Subcutaneous abdominal adipose tissue (tissue), 5 donors: Measurements from ENCODE around the gene PDCD4.

ENCODE experiments used
- H3K27ac ChIP-seq: one replicate; pipeline ENCODE4 v1.7.0; 2013; ENCODE audit warnings: low read depth, mild to moderate bottlenecking, inconsistent platforms, low read length, moderate library complexity
- H3K27me3 ChIP-seq, 5 donors: one replicate each; pipeline ENCODE4 v1.7.0; 2013; ENCODE audit warnings: low read length in 5 of 5, inconsistent platforms in 1 of 5; ENCODE audit not compliant: control insufficient read depth in 5 of 5, insufficient read depth in 4 of 5
- H3K36me3 ChIP-seq, 5 donors: one replicate each; pipeline ENCODE4 v1.7.0; 2013; ENCODE audit warnings: low read length in 5 of 5; ENCODE audit not compliant: control insufficient read depth in 5 of 5, insufficient read depth in 5 of 5
- H3K4me1 ChIP-seq, 5 donors: one replicate each; pipeline ENCODE4 v1.7.0; 2013; ENCODE audit warnings: low read length in 5 of 5, mild to moderate bottlenecking in 3 of 5, moderate library complexity in 1 of 5; ENCODE audit not compliant: control insufficient read depth in 5 of 5, insufficient read depth in 5 of 5
- H3K4me3 ChIP-seq, 5 donors: one replicate each; pipeline ENCODE4 v1.7.0; 2013; ENCODE audit warnings: low read length in 5 of 5, low read depth in 1 of 5
- H3K9ac ChIP-seq, 5 donors: one replicate each; pipeline ENCODE4 v1.7.0; 2013; ENCODE audit warnings: low read length in 5 of 5, mild to moderate bottlenecking in 4 of 5, moderate library complexity in 3 of 5
- H3K9me3 ChIP-seq, 5 donors: one replicate each; pipeline ENCODE4 v1.7.0; 2013; ENCODE audit warnings: low read length in 5 of 5; ENCODE audit not compliant: control insufficient read depth in 5 of 5
- donor health status: healthy.
- donor health status: healthy.
- donor health status: healthy.
- donor health status: healthy.
- donor health status: healthy.

The PDCD4 gene

DNA sequence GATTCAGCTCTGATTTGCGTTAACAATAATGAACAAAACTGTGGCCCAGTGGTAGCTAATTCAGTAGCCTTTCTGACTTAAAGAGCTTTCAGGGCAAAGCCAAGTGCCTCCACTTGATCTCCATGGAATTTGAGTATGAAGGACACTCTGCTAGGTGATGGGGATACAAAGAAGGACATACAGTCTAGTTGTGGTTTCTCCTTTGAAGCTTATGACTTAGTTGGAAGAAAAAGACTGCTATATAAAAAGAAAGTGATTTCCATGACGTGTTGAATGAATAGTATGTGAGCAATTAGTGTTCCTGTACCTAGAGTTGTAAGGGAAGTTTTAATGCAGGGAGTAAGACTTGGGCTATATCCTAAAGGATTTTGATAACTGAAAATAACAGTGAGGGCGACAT lies 8.3 kb downstream of the PDCD4 start:
- H3K27ac ChIP-seq = no peak overlapping the region
- peaks cover 0 to 8% (median 2%) of the 10 kb centered on the region in 5 donors for H3K4me1 ChIP-seq
- no peaks in the 10 kb centered on the region for H3K9me3 ChIP-seq
- H3K36me3 ChIP-seq = peaks cover 16 to 32% (median 21%) of the 10 kb centered on the region in 5 donors
- no peak overlapping the region for H3K4me3 ChIP-seq
- H3K9ac ChIP-seq = no peak overlapping the region
- no peaks in the 10 kb centered on the region for H3K27me3 ChIP-seq

DNA sequence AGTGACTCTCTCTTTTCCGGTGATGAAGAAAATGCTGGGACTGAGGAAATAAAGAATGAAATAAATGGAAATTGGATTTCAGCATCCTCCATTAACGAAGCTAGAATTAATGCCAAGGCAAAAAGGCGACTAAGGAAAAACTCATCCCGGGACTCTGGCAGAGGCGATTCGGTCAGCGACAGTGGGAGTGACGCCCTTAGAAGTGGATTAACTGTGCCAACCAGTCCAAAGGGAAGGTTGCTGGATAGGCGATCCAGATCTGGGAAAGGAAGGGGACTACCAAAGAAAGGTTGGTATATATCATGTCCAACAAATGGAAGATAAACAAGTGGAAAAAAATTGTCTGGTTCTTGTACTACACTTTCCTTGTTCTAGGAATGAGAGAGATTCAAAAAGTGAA lies 9.5 kb downstream of the PDCD4 start:
- H3K9ac ChIP-seq = no peak overlapping the region
- peaks cover 0 to 8% (median 0%) of the 10 kb centered on the region in 5 donors for H3K4me1 ChIP-seq
- no peaks in the 10 kb centered on the region for H3K9me3 ChIP-seq
- no peak overlapping the region for H3K27ac ChIP-seq
- no peak overlapping the region for H3K4me3 ChIP-seq
- H3K36me3 ChIP-seq = peaks cover 20 to 38% (median 31%) of the 10 kb centered on the region in 5 donors
- H3K27me3 ChIP-seq = no peaks in the 10 kb centered on the region

DNA sequence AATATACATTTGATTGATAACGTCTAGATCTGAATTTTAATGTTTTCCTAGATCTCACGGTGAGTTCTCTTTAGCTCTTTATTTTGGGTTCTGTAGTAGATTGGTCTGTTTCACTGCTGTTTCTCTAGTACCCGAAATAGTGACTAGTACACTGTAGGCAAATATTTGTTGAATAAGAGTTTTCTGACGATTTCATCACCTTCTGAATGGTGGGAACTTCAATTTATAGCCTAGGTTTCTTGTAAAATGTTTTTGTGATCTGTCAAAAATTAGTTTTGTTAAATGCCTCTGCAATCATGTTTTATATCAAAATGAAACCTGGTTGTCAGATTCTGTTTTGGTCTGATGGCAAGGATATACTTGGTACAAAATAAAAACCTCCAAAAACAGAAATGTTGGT lies 10.2 kb downstream of the PDCD4 start:
- no peak overlapping the region for H3K4me3 ChIP-seq
- peak overlapping the region in 1 of 5 donors; percentile 4 for H3K9ac ChIP-seq
- H3K9me3 ChIP-seq = no peaks in the 10 kb centered on the region
- H3K4me1 ChIP-seq = peaks cover 0 to 8% (median 0%) of the 10 kb centered on the region in 5 donors
- H3K27me3 ChIP-seq = no peaks in the 10 kb centered on the region
- peaks cover 21 to 42% (median 35%) of the 10 kb centered on the region in 5 donors for H3K36me3 ChIP-seq
- no peak overlapping the region for H3K27ac ChIP-seq

DNA sequence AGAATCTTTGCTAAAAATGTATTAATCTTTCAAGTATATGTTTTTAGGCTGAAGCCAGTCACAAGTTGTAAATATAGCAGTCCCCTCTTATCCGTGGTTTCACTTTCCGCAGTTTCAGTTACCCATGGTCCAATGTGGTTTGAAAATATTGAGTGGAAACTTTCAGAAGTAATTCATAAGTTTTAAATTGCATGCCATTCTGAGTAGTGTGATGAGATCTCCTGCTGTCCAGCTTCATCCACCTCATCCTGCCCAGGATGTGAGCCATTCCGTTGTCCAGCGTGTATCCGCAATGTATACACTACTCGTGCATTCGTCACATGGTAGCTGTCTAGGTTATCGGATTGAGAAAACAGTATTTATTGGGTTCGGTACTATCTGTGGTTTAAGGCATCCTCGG lies 12.2 kb downstream of the PDCD4 start:
- Histone ChIP-seq H3K9me3 (no peaks in the 10 kb centered on the region), H3K4me3 (no peak overlapping the region), H3K27me3 (no peaks in the 10 kb centered on the region), H3K4me1 (peaks cover 0 to 5% (median 0%) of the 10 kb centered on the region in 5 donors), H3K9ac (no peak overlapping the region), H3K27ac (peak overlapping the region; percentile 3), H3K36me3 (peaks cover 26 to 55% (median 35%) of the 10 kb centered on the region in 5 donors)

DNA sequence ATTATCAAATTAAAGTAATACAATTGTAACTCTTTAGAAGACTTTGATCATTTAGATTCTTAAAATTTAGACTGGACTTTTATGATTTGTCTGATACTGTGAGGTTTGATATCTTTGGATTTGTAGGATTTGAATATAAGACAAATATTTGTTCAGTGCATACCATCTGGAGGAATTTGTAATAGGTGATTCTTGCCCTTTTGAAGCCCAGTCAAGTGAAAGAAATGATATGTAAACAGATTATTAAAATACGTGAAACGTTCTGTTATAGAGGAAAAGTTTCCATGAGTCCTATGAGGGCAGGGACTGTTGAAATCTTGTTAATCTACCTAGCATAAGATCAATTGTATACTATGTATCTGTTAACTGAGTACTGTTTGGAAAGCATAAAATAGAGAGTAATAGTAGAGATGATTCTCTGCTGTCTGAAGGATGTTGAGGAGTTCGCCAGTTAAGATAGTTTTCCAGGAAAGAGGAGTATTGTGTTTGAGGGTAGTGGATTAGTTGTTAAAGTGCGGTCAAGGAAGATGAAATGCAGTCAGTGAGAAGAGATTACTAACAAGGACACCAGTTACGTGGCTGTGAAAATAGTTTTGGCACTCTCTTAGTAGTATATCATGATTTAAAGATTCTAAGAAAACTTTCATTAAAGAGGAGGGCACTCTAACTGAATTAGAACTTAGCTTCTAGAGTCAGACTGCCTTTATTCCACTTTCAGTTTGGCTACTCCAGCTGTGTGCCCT lies 14.4 kb downstream of the PDCD4 start:
- peaks cover 0 to 3% (median 0%) of the 10 kb centered on the region in 5 donors for H3K4me1 ChIP-seq
- H3K9me3 ChIP-seq = no peaks in the 10 kb centered on the region
- no peak overlapping the region for H3K27ac ChIP-seq
- peak overlapping the region in 1 of 5 donors; percentile 32 for H3K9ac ChIP-seq
- peaks cover 35 to 67% (median 47%) of the 10 kb centered on the region in 5 donors for H3K36me3 ChIP-seq
- H3K27me3 ChIP-seq = no peaks in the 10 kb centered on the region
- H3K4me3 ChIP-seq = no peak overlapping the region

DNA sequence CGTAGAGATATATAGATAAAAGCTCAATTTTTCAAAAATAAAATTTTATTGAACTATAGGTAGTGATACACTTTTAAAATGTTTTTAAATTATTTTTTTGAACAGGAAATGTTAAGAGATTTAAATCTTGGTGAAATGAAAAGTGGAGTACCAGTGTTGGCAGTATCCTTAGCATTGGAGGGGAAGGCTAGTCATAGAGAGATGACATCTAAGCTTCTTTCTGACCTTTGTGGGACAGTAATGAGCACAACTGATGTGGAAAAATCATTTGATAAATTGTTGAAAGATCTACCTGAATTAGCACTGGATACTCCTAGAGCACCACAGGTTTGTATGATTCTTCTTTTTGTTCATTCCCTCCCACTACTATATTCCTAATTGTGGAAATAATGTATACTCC lies 15.8 kb downstream of the PDCD4 start:
- Histone ChIP-seq H3K9me3 (no peaks in the 10 kb centered on the region), H3K27me3 (no peaks in the 10 kb centered on the region), H3K36me3 (peaks cover 30 to 57% (median 45%) of the 10 kb centered on the region in 5 donors), H3K4me3 (no peak overlapping the region), H3K9ac (no peak overlapping the region), H3K4me1 (no peaks in the 10 kb centered on the region), H3K27ac (no peak overlapping the region)

DNA sequence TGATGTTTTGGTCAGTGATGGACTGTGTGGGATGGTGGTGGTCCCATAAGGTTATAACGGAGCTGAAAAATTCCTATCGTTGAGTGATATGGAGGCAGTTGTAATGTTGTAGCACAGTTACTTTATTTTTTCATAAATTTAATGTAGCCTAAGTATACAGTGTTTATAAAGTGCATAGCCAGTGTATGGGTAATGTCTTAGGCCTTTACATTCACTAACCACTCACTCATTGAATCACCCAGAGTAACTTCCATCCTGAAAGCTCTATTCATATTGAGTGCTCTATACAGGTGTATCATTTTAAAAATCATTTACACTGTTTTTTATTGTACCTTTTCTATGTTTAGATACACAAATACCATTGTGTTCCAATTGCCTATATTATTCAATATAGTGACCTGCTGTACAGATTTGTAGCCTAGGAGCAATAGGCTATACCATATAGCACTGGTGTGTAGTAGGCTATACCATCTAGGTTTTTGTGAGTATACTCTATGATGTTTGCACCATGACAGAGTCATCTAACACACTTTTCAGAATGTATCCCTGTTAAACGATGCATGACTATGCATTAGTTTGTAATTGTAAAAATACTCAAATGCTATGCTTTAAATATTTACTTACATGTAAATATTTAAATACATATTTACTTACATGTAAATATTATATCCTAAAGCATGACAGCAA lies 21.0 kb downstream of the PDCD4 start:
- H3K4me1 ChIP-seq = peaks cover 0 to 9% (median 7%) of the 10 kb centered on the region in 5 donors

DNA sequence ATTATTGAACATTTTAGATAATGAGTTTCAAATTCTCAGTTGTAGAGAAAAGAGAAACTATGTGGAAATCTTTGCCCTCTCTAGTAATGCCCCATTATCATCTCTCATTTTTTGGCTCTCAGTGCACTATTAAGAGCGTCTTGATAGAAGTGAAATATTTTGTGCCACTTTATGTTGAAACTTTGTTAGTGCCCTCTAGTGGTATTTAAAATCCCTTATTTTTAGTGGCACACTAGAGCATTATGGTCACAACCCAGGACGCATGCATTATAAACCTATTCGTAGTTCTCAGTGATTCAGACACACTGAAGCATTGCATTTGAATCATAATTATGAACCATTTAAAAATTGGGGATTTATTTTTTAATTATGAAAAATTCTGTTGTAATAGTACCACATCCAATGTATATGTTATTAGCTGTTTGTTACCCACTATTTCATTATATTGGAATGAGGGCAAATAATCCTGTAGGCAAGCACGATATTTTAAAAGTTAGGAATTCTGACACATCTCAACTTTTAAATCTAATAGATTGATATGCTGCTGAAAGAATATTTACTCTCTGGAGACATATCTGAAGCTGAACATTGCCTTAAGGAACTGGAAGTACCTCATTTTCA lies 21.9 kb downstream of the PDCD4 start:
- Histone ChIP-seq H3K9ac (no peak overlapping the region), H3K36me3 (peaks cover 33 to 47% (median 38%) of the 10 kb centered on the region in 5 donors), H3K4me3 (no peak overlapping the region), H3K9me3 (no peaks in the 10 kb centered on the region), H3K27ac (no peak overlapping the region), H3K4me1 (peaks cover 0 to 9% (median 7%) of the 10 kb centered on the region in 5 donors), H3K27me3 (no peaks in the 10 kb centered on the region)

More for the DNA sequence above, 21.0 kb downstream of the PDCD4 start:
- Histone ChIP-seq H3K4me3 (no peak overlapping the region), H3K9me3 (no peaks in the 10 kb centered on the region), H3K9ac (no peak overlapping the region), H3K27me3 (no peaks in the 10 kb centered on the region), H3K27ac (no peak overlapping the region), H3K36me3 (peaks cover 35 to 49% (median 38%) of the 10 kb centered on the region in 5 donors)

DNA sequence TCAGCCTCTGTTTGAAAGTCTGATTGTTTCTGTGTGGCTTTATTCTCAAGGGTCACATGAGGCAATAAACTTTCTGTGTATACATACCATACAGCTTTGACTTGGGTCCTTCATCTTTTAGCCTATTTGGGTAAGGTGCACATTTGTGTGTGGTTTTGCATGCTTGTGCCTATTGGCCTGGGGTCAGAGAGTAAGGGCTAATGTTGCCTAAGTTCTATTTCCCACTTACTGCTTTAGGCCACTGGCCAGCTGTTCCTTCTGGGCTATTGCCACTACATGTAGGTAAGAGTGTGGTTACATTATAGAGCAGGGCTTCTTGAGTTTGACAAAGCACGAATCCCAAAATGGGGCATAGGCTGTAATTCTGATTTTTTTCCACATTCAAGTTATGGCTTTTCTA lies 25.5 kb downstream of the PDCD4 start:
- Histone ChIP-seq H3K36me3 (peaks cover 32 to 54% (median 48%) of the 10 kb centered on the region in 5 donors), H3K9ac (peak overlapping the region in 1 of 5 donors; percentile 12), H3K27ac (no peak overlapping the region), H3K9me3 (no peaks in the 10 kb centered on the region), H3K4me1 (peaks cover 0 to 9% (median 7%) of the 10 kb centered on the region in 5 donors), H3K27me3 (no peaks in the 10 kb centered on the region), H3K4me3 (no peak overlapping the region)

DNA sequence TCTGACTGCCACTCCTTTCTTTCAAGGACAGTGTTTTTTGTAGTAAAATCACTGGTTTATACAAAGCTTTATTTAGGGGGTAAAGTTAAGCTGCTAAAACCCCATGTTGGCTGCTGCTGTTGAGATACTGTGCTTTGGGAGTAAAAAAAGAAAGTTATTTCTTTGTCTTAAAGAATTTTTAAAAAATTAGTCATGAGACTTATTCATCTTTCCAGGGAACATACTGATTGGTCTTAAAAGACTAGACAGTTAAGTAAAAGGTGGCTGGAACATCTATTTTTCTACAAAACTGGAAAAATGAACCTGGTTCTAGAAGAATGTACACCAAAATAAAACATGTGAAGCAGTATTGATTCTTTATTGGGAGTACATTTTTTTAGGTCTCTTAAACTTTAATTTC lies 26.7 kb downstream of the PDCD4 start:
- peaks cover 29 to 55% (median 47%) of the 10 kb centered on the region in 5 donors for H3K36me3 ChIP-seq
- no peak overlapping the region for H3K9ac ChIP-seq
- H3K27ac ChIP-seq = no peak overlapping the region
- H3K27me3 ChIP-seq = no peaks in the 10 kb centered on the region
- H3K9me3 ChIP-seq = no peaks in the 10 kb centered on the region
- H3K4me3 ChIP-seq = no peak overlapping the region
- peaks cover 0 to 9% (median 7%) of the 10 kb centered on the region in 5 donors for H3K4me1 ChIP-seq
